NCI-H2227 treated with DMSO at 0.1 percent for 48 hours (cell line): ENCODE results near the gene TMEM200A.

Experiments
- DNase-seq: peaks from one replicate; lab custom pipeline; 2025; lab: John Stamatoyannopoulos, UW

Gene TMEM200A

DNA sequence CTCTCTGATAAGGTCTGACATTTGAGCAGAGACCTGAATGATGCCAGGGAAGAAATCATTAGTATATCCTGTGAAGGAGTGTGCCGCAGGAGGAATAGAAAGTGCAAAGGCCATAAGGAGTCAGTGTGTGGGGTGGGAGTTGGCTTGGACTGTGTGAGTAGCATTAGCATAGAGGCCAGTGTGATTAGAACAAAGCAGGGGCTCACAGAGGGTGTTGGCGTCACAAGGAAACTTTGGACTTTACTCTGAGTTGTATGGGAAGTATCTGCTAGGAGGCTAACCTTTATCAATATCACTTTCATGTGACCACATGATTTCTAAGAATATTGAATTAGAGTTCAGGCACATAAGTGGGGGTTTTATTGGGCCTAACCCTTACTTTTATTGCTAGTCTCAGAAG lies 12.1 kb downstream of the TMEM200A start:
- DNase-seq = no peak

GRCh38 chr6:130379223-130379622 lies 13.4 kb downstream of the TMEM200A start:
- DNase-seq = no peak

GRCh38 chr6:130381012-130381411 lies 15.2 kb downstream of the TMEM200A start:
- no peak for DNase-seq

GRCh38 chr6:130381459-130382380 lies 15.9 kb downstream of the TMEM200A start:
- DNase-seq = no peak

DNA sequence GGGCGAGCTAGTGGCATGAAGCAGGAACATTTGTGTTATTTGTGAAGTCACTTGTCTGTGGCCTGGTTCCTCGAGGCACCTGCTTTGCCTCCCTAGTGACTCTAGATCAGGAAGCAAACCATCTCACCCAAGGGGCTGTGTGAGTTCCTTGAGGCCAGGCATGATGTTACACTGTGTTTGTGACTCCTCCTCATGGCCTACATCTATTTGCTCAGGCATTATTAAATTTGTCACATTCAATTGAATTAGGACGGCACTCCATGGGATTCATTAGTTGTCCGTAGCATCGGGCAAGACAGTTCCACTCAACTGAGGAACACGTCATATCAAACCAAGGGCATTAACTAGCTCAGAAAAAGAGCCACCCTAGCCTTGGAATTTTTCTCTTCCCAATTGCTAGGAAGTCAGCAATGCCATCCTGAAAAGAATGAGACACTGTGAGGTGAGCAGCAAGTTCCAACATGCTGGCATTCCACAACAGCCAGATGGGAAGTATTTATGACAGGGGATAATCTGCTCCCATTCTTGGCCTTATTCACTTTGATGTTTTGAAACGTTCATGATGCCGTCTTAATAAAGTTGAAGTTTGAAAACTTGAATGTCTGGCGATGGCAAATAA lies 17.2 kb downstream of the TMEM200A start:
- no peak for DNase-seq

GRCh38 chr6:130385064-130385695 lies 19.4 kb downstream of the TMEM200A start:
- no peak for DNase-seq

GRCh38 chr6:130389142-130389541 lies 23.3 kb downstream of the TMEM200A start:
- no peak for DNase-seq

- no peak for DNase-seq
Measured at GRCh38 chr6:130390890-130391289, 25.1 kb downstream of the TMEM200A start.

GRCh38 chr6:130393306-130393705 lies 27.5 kb downstream of the TMEM200A start:
- DNase-seq = no peak

- no peak for DNase-seq
Measured at GRCh38 chr6:130394246-130394645, 28.4 kb downstream of the TMEM200A start.

DNA sequence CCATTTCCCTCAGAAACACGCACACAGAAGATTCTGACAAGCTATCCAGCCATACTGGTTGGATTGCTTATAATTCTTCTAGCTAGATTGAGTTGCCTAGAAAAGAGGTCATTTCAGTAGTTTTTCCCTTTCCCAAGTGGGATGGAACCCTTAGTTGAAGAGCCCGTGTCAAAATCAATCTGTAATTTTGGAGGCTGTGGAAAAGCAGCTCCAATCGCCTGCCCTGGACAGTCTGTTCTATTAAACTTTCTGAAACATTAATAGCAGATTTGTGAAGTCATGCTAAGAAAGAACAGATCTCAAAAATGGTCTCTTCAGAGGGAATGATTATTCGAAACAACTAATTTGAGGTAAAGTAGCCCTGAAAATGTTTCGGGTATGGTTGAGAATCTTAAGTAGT lies 29.3 kb downstream of the TMEM200A start:
- no peak for DNase-seq

DNA sequence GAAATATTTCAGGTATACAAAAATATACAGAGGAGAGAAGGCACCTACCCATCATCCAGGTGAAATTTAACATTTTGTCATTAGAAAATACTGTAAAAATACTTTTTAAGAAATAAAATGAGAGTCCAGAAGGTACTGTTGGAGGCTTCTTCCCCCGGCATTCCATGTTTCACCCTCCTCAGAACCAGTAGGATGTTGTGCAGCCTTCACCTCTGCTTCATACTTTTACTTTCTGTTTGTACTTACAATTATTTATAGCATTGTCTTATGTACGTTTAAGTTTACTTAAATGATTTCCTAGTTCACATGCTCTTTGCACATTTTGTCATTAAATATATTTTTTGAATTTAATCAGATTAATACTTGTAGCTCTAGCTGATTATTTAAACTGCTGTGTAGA lies 30.9 kb downstream of the TMEM200A start:
- DNase-seq = no peak

DNA sequence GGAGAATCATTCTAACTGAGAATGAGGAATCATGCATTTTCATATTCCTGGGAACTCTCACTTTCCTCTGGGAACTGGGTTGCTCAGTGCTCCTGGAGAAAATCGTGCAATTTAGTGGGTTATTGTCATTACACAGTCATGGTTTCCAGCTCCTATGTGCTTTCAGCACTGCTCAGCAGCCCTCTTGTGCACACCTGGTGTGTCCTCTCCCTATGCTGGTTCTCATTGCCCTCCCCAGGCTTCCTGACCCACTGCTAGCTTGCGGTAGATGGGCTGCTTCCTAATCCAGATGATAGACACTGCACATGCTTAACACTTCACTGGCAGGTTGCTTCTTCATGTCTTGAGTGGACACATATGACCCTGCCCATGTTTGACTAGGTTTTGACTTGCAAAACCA lies 39.7 kb downstream of the TMEM200A start:
- no peak for DNase-seq

GRCh38 chr6:130407032-130407431 lies 41.2 kb downstream of the TMEM200A start:
- DNase-seq = no peak

- DNase-seq = no peak
Measured at GRCh38 chr6:130409418-130410100, 43.7 kb downstream of the TMEM200A start.

GRCh38 chr6:130411481-130411880 lies 45.7 kb downstream of the TMEM200A start:
- DNase-seq = no peak

DNA sequence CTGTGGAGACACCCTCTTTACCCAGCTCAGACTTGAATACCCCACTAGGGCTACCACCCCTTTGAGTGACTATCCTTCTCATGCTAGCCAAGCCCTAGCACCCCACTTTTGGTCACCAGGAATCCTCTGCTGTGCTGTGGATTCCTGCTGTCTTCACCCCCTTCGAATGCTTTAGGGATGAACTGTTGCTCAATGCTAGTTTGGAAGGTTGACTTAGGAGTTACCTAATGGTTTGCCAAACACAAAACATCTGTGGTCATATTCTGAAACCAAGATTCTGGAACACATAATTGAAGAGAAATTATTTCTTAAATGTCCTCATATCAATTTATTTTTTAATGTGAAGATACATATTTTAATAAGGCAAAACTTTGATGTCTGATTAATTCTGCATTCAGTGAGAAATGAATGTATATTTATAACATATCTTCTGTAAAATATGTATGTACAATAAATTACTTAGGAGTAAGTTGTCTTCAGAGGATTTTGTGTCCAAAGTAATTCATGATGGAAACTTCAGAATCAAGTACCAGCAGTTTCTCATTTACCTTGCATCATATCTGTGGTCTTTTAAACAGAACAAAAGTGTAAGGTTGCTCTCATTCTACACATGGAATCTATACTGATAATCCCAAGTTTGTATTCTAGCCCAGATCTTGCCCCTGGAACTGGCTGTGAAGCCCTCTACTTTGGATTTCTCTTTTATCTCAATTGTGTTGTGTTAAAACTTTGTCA lies 46.9 kb downstream of the TMEM200A start:
- no peak for DNase-seq

- no peak for DNase-seq
Measured at GRCh38 chr6:130417951-130418350, 52.1 kb downstream of the TMEM200A start.

DNA sequence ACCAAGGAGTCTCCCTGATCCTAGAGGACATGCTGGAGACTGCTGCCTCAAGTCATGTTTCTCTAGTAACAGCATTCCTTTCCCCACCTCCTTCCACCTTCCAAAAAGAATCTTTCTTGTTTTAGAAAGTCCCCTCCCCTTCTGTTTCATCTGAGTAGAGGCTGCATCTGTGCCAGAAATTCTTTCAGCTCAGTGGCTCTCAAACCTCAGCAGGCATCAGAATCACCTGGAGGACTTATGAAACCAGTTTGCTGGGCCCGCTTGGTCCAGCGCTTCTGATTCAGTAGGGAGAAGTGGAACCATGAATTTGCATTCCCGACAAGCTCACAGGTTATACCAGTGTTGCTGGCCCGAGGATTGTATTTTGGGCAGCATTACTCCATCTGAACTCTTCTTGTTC lies 55.1 kb downstream of the TMEM200A start:
- DNase-seq = no peak

DNA sequence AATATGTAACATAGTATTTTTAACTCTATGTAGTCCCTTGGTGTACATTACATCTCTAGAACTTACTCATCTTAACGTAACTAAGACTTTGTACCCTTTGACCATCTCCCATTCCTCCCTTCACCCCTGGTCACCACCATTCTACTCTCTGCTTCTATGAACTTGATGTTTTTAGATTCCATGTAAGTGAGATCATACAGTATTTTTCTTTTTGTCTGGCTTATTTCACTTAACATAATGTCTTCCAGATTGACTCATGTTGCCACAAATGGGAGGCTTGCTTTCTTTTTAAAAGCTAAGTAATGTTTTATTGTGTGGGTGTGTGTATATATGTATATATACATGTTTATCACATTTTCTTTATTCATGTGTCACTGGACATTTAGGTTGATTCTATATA lies 55.8 kb downstream of the TMEM200A start:
- DNase-seq = no peak

- DNase-seq = no peak
Measured at GRCh38 chr6:130423044-130423443, 57.2 kb downstream of the TMEM200A start.

GRCh38 chr6:130424710-130425109 lies 58.9 kb downstream of the TMEM200A start:
- no peak for DNase-seq
